Astrocyte of the spinal cord (primary cell): Measurements from ENCODE around the gene TOM1L2.

ENCODE experiments used
- DNase-seq: peaks from one replicate; pipeline ENCODE4 v3.0.0; 2011; ENCODE audit warnings: low read depth, low spot score
- H3K4me3 ChIP-seq: 2 replicates; pipeline ENCODE4 v1.5.1; 2011; ENCODE audit warnings: low read depth, mild to moderate bottlenecking, low read length, moderate library complexity
- CTCF ChIP-seq: IDR thresholded peaks from 2 replicates; pipeline ENCODE4 v1.5.1; 2012; ENCODE audit warnings: low read depth, mild to moderate bottlenecking, low read length, inconsistent platforms
- in situ Hi-C: cut with HindIII; loops from 2 replicates; pipeline ENCODE4 v1.10.0; 2017; ENCODE audit warnings: low sequenced_read_pairs

TOM1L2 gene

GRCh38 chr17:17836818-17837379 is 135.3 kb downstream of the TOM1L2 start, which contains the start of gene SREBF1:
SREBF1 (minus strand) TSS chr17:17836986; CDS start chr17:17836817, 169 bp downstream.
- DNase-seq = peak; percentile 58
- no peak for TF ChIP-seq CTCF
- H3K4me3 ChIP-seq = peak within 1 kb of the TSS; percentile 73
- in situ Hi-C loops = no loop called here

- in situ Hi-C loops = no loop called here
- H3K4me3 ChIP-seq = peak overlapping the region; percentile 73
- no peak for TF ChIP-seq CTCF
- DNase-seq = peak; percentile 94
Measured at GRCh38 chr17:17836250-17836817, 135.9 kb downstream of the TOM1L2 start.

GRCh38 chr17:17835415-17836249 is 136.6 kb downstream of the TOM1L2 start:
- no peak for DNase-seq
- TF ChIP-seq CTCF = no peak
- in situ Hi-C loops = no loop called here

GRCh38 chr17:17834974-17835373 is 137.2 kb downstream of the TOM1L2 start:
- peak overlapping the region; percentile 73 for H3K4me3 ChIP-seq
- in situ Hi-C loops = no loop called here
- TF ChIP-seq CTCF = no peak

More at GRCh38 chr17:17835415-17836249, 136.6 kb downstream of the TOM1L2 start:
- peak overlapping the region; percentile 73 for H3K4me3 ChIP-seq

GRCh38 chr17:17833658-17834357 is 138.4 kb downstream of the TOM1L2 start:
- DNase-seq = no peak
- TF ChIP-seq CTCF = no peak
- in situ Hi-C loops = no loop called here
- no peak overlapping the region for H3K4me3 ChIP-seq

More at GRCh38 chr17:17834974-17835373, 137.2 kb downstream of the TOM1L2 start:
- no peak for DNase-seq

GRCh38 chr17:17832032-17832363 is 140.2 kb downstream of the TOM1L2 start:
- TF ChIP-seq CTCF = no peak
- in situ Hi-C loops = no loop called here
- no peak for DNase-seq
- no peak overlapping the region for H3K4me3 ChIP-seq
